HG02840 (cell line): ENCODE results near the gene C11orf52.
"Not testable (repeated sequence)": the region's sequence is repeated elsewhere in the genome, so short reads cannot be mapped to it uniquely, and the experiment has no call there.

Source experiments
- ATAC-seq: cut with Tn5 transposase; IDR thresholded peaks from one replicate; pipeline ENCODE4 v1.9.1; 2021; ENCODE audit warnings: mild to moderate bottlenecking, moderate library complexity, moderate number of reproducible peaks; ENCODE audit not compliant: unreplicated experiment, low FRiP score

Gene C11orf52

GRCh38 chr11:111918390-111919256 is at the start of gene C11orf52:
Gene C11orf52, plus strand, starts transcription at chr11:111918913. Its CDS starts 60 bp downstream, at chr11:111918973.
- ATAC-seq = no peak

GRCh38 chr11:111870113-111870512 is 48.6 kb upstream of the C11orf52 start:
- ATAC-seq = no peak

- ATAC-seq = no peak
Observed at GRCh38 chr11:111870522-111870885, 48.2 kb upstream of the C11orf52 start.

GRCh38 chr11:111870886-111871692 is 47.6 kb upstream of the C11orf52 start, which contains the start of gene ALG9:
Gene ALG9, minus strand, starts transcription at chr11:111871581. Its CDS starts 99 bp downstream, at chr11:111871482.
- peak; percentile 82 for ATAC-seq

- ATAC-seq = no peak
Observed at GRCh38 chr11:111871693-111872161, 47.0 kb upstream of the C11orf52 start.

- ATAC-seq = peak; percentile 4
Observed at GRCh38 chr11:111878385-111878848, 40.3 kb upstream of the C11orf52 start.

- peak; percentile 93 for ATAC-seq
Observed at GRCh38 chr11:111878849-111879636, 39.7 kb upstream of the C11orf52 start, which contains the start of the genes CFAP68 and FDXACB1. Gene CFAP68, plus strand, starts transcription at chr11:111879541. Its CDS starts 20 bp downstream, at chr11:111879561. Gene FDXACB1, minus strand, starts transcription at chr11:111879165. Its CDS starts 33 bp downstream, at chr11:111879132.

- ATAC-seq = no peak
Observed at GRCh38 chr11:111879637-111879960, 39.1 kb upstream of the C11orf52 start.

GRCh38 chr11:111882202-111882601 is 36.5 kb upstream of the C11orf52 start:
- ATAC-seq = no peak

GRCh38 chr11:111885053-111885452 is 33.7 kb upstream of the C11orf52 start:
- not testable (repeated sequence) for ATAC-seq

- no peak for ATAC-seq
Observed at GRCh38 chr11:111886032-111886431, 32.7 kb upstream of the C11orf52 start.

- ATAC-seq = no peak
Observed at GRCh38 chr11:111886844-111887243, 31.9 kb upstream of the C11orf52 start.

- no peak for ATAC-seq
Observed at GRCh38 chr11:111905411-111905810, 13.3 kb upstream of the C11orf52 start.

- ATAC-seq = no peak
Observed at GRCh38 chr11:111906680-111907079, 12.0 kb upstream of the C11orf52 start.

- ATAC-seq = no peak
Observed at GRCh38 chr11:111908639-111909305, 9.9 kb upstream of the C11orf52 start.

- no peak for ATAC-seq
Observed at GRCh38 chr11:111909378-111909777, 9.3 kb upstream of the C11orf52 start.

GRCh38 chr11:111910676-111911562 is 7.8 kb upstream of the C11orf52 start:
- no peak for ATAC-seq

- no peak for ATAC-seq
Observed at GRCh38 chr11:111911563-111912401, 6.9 kb upstream of the C11orf52 start, which contains the start of gene CRYAB. Gene CRYAB, minus strand, starts transcription at chr11:111911770. Its CDS starts 46 bp downstream, at chr11:111911724.
